Endothelial cell of umbilical vein (primary cell): ENCODE measurements around the gene NCOA3. TPM values are rescaled to one million over a fixed set of nuclear protein-coding genes. Genes with fewer than 3 reads are reported as not detected.

Experiments
- BruUV-seq: library from RNA; stranded (reverse); fragments of 400-500 nt; replicated peaks from 2 replicates; lab custom pipeline; 2021; lab: Mats Ljungman, UMichigan
- CTCF ChIA-PET: fragments of 300-600, 350-600 bp; sonication (Branson Sonifier 250); formaldehyde crosslinking; loops from one replicate; lab custom pipeline; 2021; ENCODE audit warnings: antibody characterized with exemption, inconsistent platforms; lab: Charles Lee
- POLR2A ChIA-PET: fragments of 300-600, 350-600 bp; sonication (Branson Sonifier 250); formaldehyde crosslinking; loops from one replicate; lab custom pipeline; 2021; ENCODE audit warnings: antibody characterized with exemption, inconsistent platforms; lab: Charles Lee
- DNase-seq: peaks from one replicate; pipeline ENCODE4 v3.0.0-alpha.2; 2011; ENCODE audit warnings: low read depth, low spot score
- FAIRE-seq: peaks from 2 replicates; lab custom pipeline; 2011; peaks lifted over from hg19 to GRCh38; lab: Jason Lieb, UNC
- H2AFZ ChIP-seq: 2 replicates; pipeline ENCODE4 v1.6.0; 2012; ENCODE audit warnings: low read depth, low read length, control low read depth, inconsistent platforms
- H3K27ac ChIP-seq: 2 replicates; pipeline ENCODE4 v1.5.1; 2011; ENCODE audit warnings: low read depth, mild to moderate bottlenecking, control low read depth, low read length, moderate library complexity; ENCODE audit not compliant: insufficient read depth
- H3K27me3 ChIP-seq, 2 experiments: 2 replicates each; pipeline versions ENCODE4 v1.6.0 to v1.6.1; 2011; ENCODE audit warnings: low read length in 2 of 2, mixed read lengths in 1 of 2; ENCODE audit not compliant: control insufficient read depth in 2 of 2, insufficient read depth in 2 of 2
- H3K36me3 ChIP-seq, 2 experiments: 2 replicates in 1 of 2; 3 replicates in 1 of 2; pipeline ENCODE4 v1.5.1; 2011; ENCODE audit warnings: low read length in 2 of 2, mild to moderate bottlenecking in 1 of 2, moderate library complexity in 1 of 2; ENCODE audit not compliant: control insufficient read depth in 2 of 2, insufficient read depth in 2 of 2; ENCODE audit errors: extremely low read depth in 1 of 2
- H3K4me1 ChIP-seq: 3 replicates; pipeline ENCODE4 v1.5.1; 2011; ENCODE audit warnings: mild to moderate bottlenecking, low read length; ENCODE audit not compliant: control insufficient read depth, insufficient read depth; ENCODE audit errors: extremely low read depth
- H3K4me2 ChIP-seq: 2 replicates; pipeline ENCODE4 v1.6.1; 2011; ENCODE audit warnings: low read length, control low read depth, mixed read lengths; ENCODE audit not compliant: insufficient read depth
- H3K4me3 ChIP-seq, 3 experiments: fragments of 200-600 bp in 1 of 3; sonication (generic), shearing (Covaris generic) in 1 of 3; replicated peaks in 1 of 3; 2 replicates each; pipeline ENCODE4 v1.5.1; 2011 to 2016; ENCODE audit warnings: control low read depth in 3 of 3, low read length in 3 of 3, mild to moderate bottlenecking in 2 of 3, inconsistent platforms in 1 of 3, low read depth in 1 of 3, moderate library complexity in 1 of 3; ENCODE audit not compliant: insufficient read depth in 1 of 3
- H3K79me2 ChIP-seq: 2 replicates; pipeline ENCODE4 v1.6.0; 2012; ENCODE audit warnings: low read length, inconsistent platforms; ENCODE audit not compliant: control insufficient read depth, insufficient read depth
- H3K9ac ChIP-seq: replicated peaks from 2 replicates; pipeline ENCODE3; 2011; ENCODE audit warnings: low read length, control low read depth; ENCODE audit not compliant: insufficient read depth; ENCODE audit errors: extremely low read depth
- H3K9me1 ChIP-seq: replicated peaks from 3 replicates; pipeline ENCODE4 v1.6.0; 2011; ENCODE audit warnings: mild to moderate bottlenecking, low read length; ENCODE audit not compliant: control insufficient read depth, insufficient read depth; ENCODE audit errors: extremely low read depth
- H3K9me3 ChIP-seq: replicated peaks from 2 replicates; pipeline ENCODE4 v1.5.1; 2012; ENCODE audit warnings: low read length, inconsistent platforms; ENCODE audit not compliant: control insufficient read depth, insufficient read depth
- H4K20me1 ChIP-seq: replicated peaks from 2 replicates; pipeline ENCODE3; 2011; ENCODE audit warnings: mild to moderate bottlenecking, low read length; ENCODE audit not compliant: control insufficient read depth, insufficient read depth; ENCODE audit errors: extremely low read depth
- EZH2 ChIP-seq: IDR thresholded peaks from 2 replicates; pipeline ENCODE4 v1.6.1; 2012; ENCODE audit warnings: borderline replicate concordance, low read depth, mild to moderate bottlenecking, moderate library complexity, low read length, inconsistent platforms; ENCODE audit not compliant: severe bottlenecking
- FOS ChIP-seq: IDR thresholded peaks from 2 replicates; pipeline ENCODE4 v1.6.1; 2011; ENCODE audit warnings: mild to moderate bottlenecking, low read length, moderate library complexity, borderline replicate concordance; ENCODE audit not compliant: insufficient read depth
- GATA2 ChIP-seq: IDR thresholded peaks from 2 replicates; pipeline ENCODE4 v1.7.0; 2011; ENCODE audit warnings: low read depth, mild to moderate bottlenecking, moderate library complexity, mixed read lengths, low read length; ENCODE audit not compliant: insufficient read length, insufficient read depth
- JUN ChIP-seq: IDR thresholded peaks from 2 replicates; pipeline ENCODE4 v1.6.1; 2011; ENCODE audit warnings: borderline replicate concordance, low read depth; ENCODE audit not compliant: insufficient read length, insufficient read depth
- MYC ChIP-seq: IDR thresholded peaks from one replicate; pipeline ENCODE4 v1.6.1; 2011; ENCODE audit warnings: mild to moderate bottlenecking, low read depth, low read length
- POLR2A ChIP-seq: IDR thresholded peaks from 2 replicates; pipeline ENCODE4 v1.6.1; 2012; ENCODE audit warnings: low read depth, mild to moderate bottlenecking, control low read depth, low read length
- POLR2AphosphoS5 ChIP-seq: IDR thresholded peaks from 2 replicates; pipeline ENCODE4 v1.6.1; 2012; ENCODE audit warnings: low read depth, mild to moderate bottlenecking, control low read depth, low read length, moderate library complexity; ENCODE audit not compliant: insufficient read depth
- dilution Hi-C: fragments of 300-500 bp; cut with MboI; formaldehyde crosslinking; loops from one replicate; pipeline ENCODE4 v1.15.0; 2019; ENCODE audit warnings: low sequenced_read_pairs; ENCODE audit not compliant: extremely low pct_ligation_motif_present
- intact Hi-C: fragments of 100-400 bp; cut with micrococcal nuclease; formaldehyde crosslinking; loops from one replicate; pipeline ENCODE4 v1.10.0; 2022
- polyA plus RNA-seq, 4 experiments: library from polyadenylated mRNA; depleted of rRNA in 3 of 4; stranded (reverse) in 3 of 4; unstranded in 1 of 4; fragments of >200 nt; gene quantifications; 2 replicates each; pipeline versions ENCODE4 v1.2.1 to v1.2.3, GENCODE V29; 2011 to 2012; ENCODE audit warnings: missing spikeins in 1 of 4
- total RNA-seq: library from RNA; stranded (reverse); gene quantifications from 2 replicates; pipeline ENCODE4 v1.2.3, GENCODE V29; 2021
- TF ChIP-seq, protein P1 (sequence below): IDR thresholded peaks from 2 replicates; pipeline ENCODE4 v1.6.1; 2011; ENCODE audit not compliant: insufficient read depth, insufficient read length
- TF ChIP-seq, protein P2 (sequence below), 2 donors: IDR thresholded peaks; 1 replicate in 1 of 2; 2 replicates in 1 of 2; pipeline ENCODE4 v1.5.1; 2011; ENCODE audit warnings: low read length in 2 of 2, mild to moderate bottlenecking in 2 of 2, moderate library complexity in 2 of 2, control low read depth in 1 of 2, inconsistent platforms in 1 of 2, low read depth in 1 of 2; ENCODE audit not compliant: insufficient read depth in 1 of 2; ENCODE audit errors: extremely low read depth in 1 of 2

The NCOA3 gene
- total and polyA plus RNA-seq, 2 donors (not counting 3 experiments of a cell fraction or from before 2014, with no cell fraction given) = 12.0 to 35.6 TPM

DNA sequence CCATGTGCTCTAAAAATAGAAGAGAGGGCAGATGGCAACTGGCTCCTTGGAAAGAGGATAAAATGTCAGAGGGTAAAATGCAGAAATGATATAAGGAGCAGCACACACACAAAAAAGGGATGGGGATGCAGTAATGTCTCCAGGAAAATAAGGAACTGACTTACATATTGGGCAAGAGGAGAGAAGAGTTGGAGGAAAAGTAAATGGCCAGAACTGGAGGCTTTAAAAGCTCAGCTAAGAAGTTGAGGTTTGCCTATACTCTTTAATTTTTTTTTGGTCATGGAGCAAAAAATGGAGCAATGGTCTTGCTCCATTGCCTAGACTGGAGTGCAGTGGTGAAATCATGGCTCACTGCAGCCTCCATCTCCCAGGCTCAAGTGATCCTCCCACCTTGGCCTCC is 189.9 kb downstream of the NCOA3 start:
- POLR2A ChIA-PET = no interaction called here
- CTCF ChIA-PET = interaction anchor here (5.6 kb wide), 1 partner anchor 929 kb away, joined by 30 read pairs; no protein-coding TSS in a partner anchor
- Histone ChIP-seq H3K4me2 (no peak overlapping the region), H3K27me3 (no peaks in the 10 kb centered on the region), H3K9me3 (no peaks in the 10 kb centered on the region), H2AFZ (no peak overlapping the region), H4K20me1 (no peaks in the 10 kb centered on the region), H3K4me3 (no peak overlapping the region), H3K9ac (no peak overlapping the region), H3K9me1 (no peaks in the 10 kb centered on the region), H3K4me1 (no peaks in the 10 kb centered on the region), H3K79me2 (no peaks in the 10 kb centered on the region), H3K36me3 (no peaks in the 10 kb centered on the region), H3K27ac (no peak overlapping the region)
- FAIRE-seq (no peak), DNase-seq (no peak)
- TF ChIP-seq FOS (no peak), GATA2 (no peak), POLR2A (no peak), POLR2AphosphoS5 (no peak), EZH2 (no peak), JUN (no peak), MYC (no peak)
- TF ChIP-seq, protein P1, sequence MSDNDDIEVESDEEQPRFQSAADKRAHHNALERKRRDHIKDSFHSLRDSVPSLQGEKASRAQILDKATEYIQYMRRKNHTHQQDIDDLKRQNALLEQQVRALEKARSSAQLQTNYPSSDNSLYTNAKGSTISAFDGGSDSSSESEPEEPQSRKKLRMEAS = no peak
- TF ChIP-seq, protein P2, sequence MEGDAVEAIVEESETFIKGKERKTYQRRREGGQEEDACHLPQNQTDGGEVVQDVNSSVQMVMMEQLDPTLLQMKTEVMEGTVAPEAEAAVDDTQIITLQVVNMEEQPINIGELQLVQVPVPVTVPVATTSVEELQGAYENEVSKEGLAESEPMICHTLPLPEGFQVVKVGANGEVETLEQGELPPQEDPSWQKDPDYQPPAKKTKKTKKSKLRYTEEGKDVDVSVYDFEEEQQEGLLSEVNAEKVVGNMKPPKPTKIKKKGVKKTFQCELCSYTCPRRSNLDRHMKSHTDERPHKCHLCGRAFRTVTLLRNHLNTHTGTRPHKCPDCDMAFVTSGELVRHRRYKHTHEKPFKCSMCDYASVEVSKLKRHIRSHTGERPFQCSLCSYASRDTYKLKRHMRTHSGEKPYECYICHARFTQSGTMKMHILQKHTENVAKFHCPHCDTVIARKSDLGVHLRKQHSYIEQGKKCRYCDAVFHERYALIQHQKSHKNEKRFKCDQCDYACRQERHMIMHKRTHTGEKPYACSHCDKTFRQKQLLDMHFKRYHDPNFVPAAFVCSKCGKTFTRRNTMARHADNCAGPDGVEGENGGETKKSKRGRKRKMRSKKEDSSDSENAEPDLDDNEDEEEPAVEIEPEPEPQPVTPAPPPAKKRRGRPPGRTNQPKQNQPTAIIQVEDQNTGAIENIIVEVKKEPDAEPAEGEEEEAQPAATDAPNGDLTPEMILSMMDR (IDR thresholded peaks at IDR 0.05; ENCODE audit: extremely low read depth in 1 of 2, insufficient read depth in 1 of 2, low read depth in 1 of 2, low read length in 2 of 2) = no peak
- dilution Hi-C loops (no loop called here), intact Hi-C loops (no loop called here)
- BruUV-seq = no TSS peak
